Endodermal cell (in vitro differentiated cells): ENCODE data around the gene KCND3. TPM values are rescaled to one million over a fixed set of nuclear protein-coding genes. Genes with fewer than 3 reads are reported as not detected.

Experiments used
- DNase-seq: peaks from one replicate; pipeline ENCODE4 v3.0.0-alpha.2; 2017
- H3K27ac ChIP-seq: 2 replicates; pipeline ENCODE4 v1.5.1; 2013; ENCODE audit warnings: mild to moderate bottlenecking, low read depth, low read length, moderate library complexity
- H3K27me3 ChIP-seq: 2 replicates; pipeline ENCODE4 v1.6.1; 2013; ENCODE audit warnings: mild to moderate bottlenecking, low read length, moderate library complexity; ENCODE audit not compliant: insufficient read depth, control insufficient read depth, poor library complexity, severe bottlenecking
- H3K36me3 ChIP-seq: 2 replicates; pipeline ENCODE4 v1.7.0; 2013; ENCODE audit warnings: mild to moderate bottlenecking, low read length, moderate library complexity; ENCODE audit not compliant: control insufficient read depth, insufficient read depth
- H3K4me1 ChIP-seq: one replicate; pipeline ENCODE4 v1.7.0; 2013; ENCODE audit warnings: low read length; ENCODE audit not compliant: control insufficient read depth, insufficient read depth
- H3K4me3 ChIP-seq: 2 replicates; pipeline ENCODE4 v1.5.1; 2013; ENCODE audit warnings: mild to moderate bottlenecking, low read length, moderate library complexity
- H3K9ac ChIP-seq: 2 replicates; pipeline ENCODE4 v1.6.1; 2013; ENCODE audit warnings: mild to moderate bottlenecking, low read length, moderate library complexity; ENCODE audit not compliant: poor library complexity, severe bottlenecking; ENCODE audit errors: extremely low read depth
- H3K9me3 ChIP-seq: 2 replicates; pipeline ENCODE4 v1.6.1; 2013; ENCODE audit warnings: mild to moderate bottlenecking, low read length, moderate library complexity; ENCODE audit not compliant: control insufficient read depth
- H3K27ac Mint-ChIP-seq: 2 replicates; pipeline ENCODE4 v1.8.0; 2020; ENCODE audit warnings: mixed read lengths
- H3K27me3 Mint-ChIP-seq: 2 replicates; pipeline ENCODE4 v1.8.0; 2021; ENCODE audit warnings: mild to moderate bottlenecking, mixed read lengths; ENCODE audit not compliant: insufficient read depth
- H3K36me3 Mint-ChIP-seq: 2 replicates; pipeline ENCODE4 v1.8.0; 2020; ENCODE audit warnings: low read depth, mixed read lengths
- H3K4me1 Mint-ChIP-seq: 2 replicates; pipeline ENCODE4 v1.8.0; 2020; ENCODE audit warnings: mixed read lengths
- H3K4me3 Mint-ChIP-seq: 2 replicates; pipeline ENCODE4 v1.8.0; 2020; ENCODE audit warnings: mild to moderate bottlenecking, moderate library complexity, mixed read lengths
- H3K9me3 Mint-ChIP-seq: 2 replicates; pipeline ENCODE4 v1.8.0; 2020; ENCODE audit warnings: mild to moderate bottlenecking, mixed read lengths
- WGBS, 2 experiments: methylation state at CpG; one replicate each; pipeline versions ENCODE4 v1.1.5 to v1.1.7; 2013; ENCODE audit warnings: missing lambda C conversion rate in 2 of 2, mixed read lengths in 1 of 2; ENCODE audit not compliant: insufficient coverage in 1 of 2, insufficient read length in 1 of 2; 5-methylcytosine and 5-hydroxymethylcytosine counted together
- total RNA-seq, 2 donors: library from RNA; stranded (reverse); fragmentation: NEBNext Ultra II Directional in 1 of 2; extraction: Animal tissue kit (Norgen Biotek cat#: 25700) in 1 of 2; gene quantifications; 2 replicates in 1 of 2; 3 replicates in 1 of 2; pipeline ENCODE4 v1.2.1, GENCODE V29; 2021
- TF ChIP-seq, protein P1 (sequence below): fragments of 200-600 bp; sonication (generic); conservative IDR thresholded peaks from 2 replicates; pipeline ENCODE4 v1.5.0; 2021; ENCODE audit warnings: antibody characterized with exemption, mild to moderate bottlenecking

KCND3 gene
- total RNA-seq, 2 donors from 2014 or later = 0.13 TPM; not detected in 1

DNA sequence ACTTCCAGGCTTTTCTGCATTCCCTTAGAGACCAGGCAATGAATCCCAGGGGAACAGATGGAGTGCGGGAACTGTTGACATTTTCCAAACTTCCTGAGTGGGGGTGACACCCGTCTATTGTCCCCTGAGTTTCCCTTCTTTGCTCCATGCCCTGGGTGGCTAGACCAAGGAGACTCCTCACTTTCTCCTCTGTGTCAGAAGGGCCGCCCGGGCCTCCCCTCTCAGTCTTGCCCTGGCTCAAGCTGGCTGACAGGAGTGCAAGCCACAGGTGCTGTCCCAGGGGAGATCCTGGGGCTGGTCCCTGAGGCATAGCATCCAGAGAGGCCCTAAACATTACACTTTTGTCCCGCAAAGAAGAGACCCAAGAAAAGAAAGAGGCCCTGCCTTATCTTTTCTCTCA lies 170.9 kb downstream of the KCND3 start:
- Histone ChIP-seq H3K27ac (no peak overlapping the region), H3K36me3 (no peaks in the 10 kb centered on the region), H3K4me3 (no peak overlapping the region), H3K27me3 (no peaks in the 10 kb centered on the region), H3K9ac (no peak overlapping the region), H3K9me3 (no peaks in the 10 kb centered on the region), H3K4me1 (no peaks in the 10 kb centered on the region)
- Mint-ChIP-seq H3K27me3 (no peaks in the 10 kb centered on the region), H3K9me3 (no peaks in the 10 kb centered on the region), H3K27ac (no peak overlapping the region), H3K4me1 (no peaks in the 10 kb centered on the region), H3K4me3 (no peak overlapping the region), H3K36me3 (no peaks in the 10 kb centered on the region)
- no peak for DNase-seq
- TF ChIP-seq, protein P1, sequence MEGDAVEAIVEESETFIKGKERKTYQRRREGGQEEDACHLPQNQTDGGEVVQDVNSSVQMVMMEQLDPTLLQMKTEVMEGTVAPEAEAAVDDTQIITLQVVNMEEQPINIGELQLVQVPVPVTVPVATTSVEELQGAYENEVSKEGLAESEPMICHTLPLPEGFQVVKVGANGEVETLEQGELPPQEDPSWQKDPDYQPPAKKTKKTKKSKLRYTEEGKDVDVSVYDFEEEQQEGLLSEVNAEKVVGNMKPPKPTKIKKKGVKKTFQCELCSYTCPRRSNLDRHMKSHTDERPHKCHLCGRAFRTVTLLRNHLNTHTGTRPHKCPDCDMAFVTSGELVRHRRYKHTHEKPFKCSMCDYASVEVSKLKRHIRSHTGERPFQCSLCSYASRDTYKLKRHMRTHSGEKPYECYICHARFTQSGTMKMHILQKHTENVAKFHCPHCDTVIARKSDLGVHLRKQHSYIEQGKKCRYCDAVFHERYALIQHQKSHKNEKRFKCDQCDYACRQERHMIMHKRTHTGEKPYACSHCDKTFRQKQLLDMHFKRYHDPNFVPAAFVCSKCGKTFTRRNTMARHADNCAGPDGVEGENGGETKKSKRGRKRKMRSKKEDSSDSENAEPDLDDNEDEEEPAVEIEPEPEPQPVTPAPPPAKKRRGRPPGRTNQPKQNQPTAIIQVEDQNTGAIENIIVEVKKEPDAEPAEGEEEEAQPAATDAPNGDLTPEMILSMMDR = no peak
- 84% methylated on average over 5 of the region's 5 CpGs; no CpG with 5 or more reads in 1 of the 2 experiments for WGBS, 2 experiments

GRCh38 chr1:111818081-111818480 lies 171.4 kb downstream of the KCND3 start:
- 85 to 87% methylated on average over 4 of the region's 4 CpGs for WGBS, 2 experiments
- Histone ChIP-seq H3K36me3 (no peaks in the 10 kb centered on the region), H3K27ac (no peak overlapping the region), H3K9me3 (no peaks in the 10 kb centered on the region), H3K9ac (no peak overlapping the region), H3K4me3 (no peak overlapping the region), H3K27me3 (no peaks in the 10 kb centered on the region), H3K4me1 (no peaks in the 10 kb centered on the region)
- TF ChIP-seq, protein P1 = no peak
- H3K36me3 Mint-ChIP-seq = no peaks in the 10 kb centered on the region
- no peak overlapping the region for H3K4me3 Mint-ChIP-seq
- H3K27me3 Mint-ChIP-seq = no peaks in the 10 kb centered on the region
- no peak overlapping the region for H3K27ac Mint-ChIP-seq
- H3K4me1 Mint-ChIP-seq = no peaks in the 10 kb centered on the region
- no peaks in the 10 kb centered on the region for H3K9me3 Mint-ChIP-seq
- no peak for DNase-seq

DNA sequence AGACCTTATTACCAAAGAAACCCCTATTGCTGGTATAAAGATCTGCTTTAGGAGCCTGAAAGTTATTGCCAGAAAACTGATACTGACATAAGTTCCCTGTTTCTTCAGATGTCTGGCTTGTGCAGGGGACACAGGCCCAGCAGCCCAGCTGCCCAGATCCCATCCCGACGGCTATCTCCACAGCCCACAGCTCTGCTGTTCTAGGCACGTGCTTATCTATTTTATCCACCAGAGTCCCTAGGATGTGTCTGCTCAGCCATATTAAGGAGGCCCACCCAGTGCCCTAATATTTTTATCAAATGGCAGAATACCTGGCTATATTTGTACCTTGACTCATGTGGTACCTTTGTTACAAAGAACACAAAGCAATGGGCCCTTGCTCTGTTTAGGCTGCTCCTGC lies 174.8 kb downstream of the KCND3 start:
- Histone ChIP-seq H3K27ac (no peak overlapping the region), H3K36me3 (no peaks in the 10 kb centered on the region), H3K9me3 (no peaks in the 10 kb centered on the region), H3K9ac (no peak overlapping the region), H3K4me1 (no peaks in the 10 kb centered on the region), H3K4me3 (no peak overlapping the region), H3K27me3 (no peaks in the 10 kb centered on the region)
- 80 to 100% methylated on average over 2 to 3 of the region's 3 CpGs for WGBS, 2 experiments
- TF ChIP-seq, protein P1 = no peak
- Mint-ChIP-seq H3K27me3 (no peaks in the 10 kb centered on the region), H3K9me3 (no peaks in the 10 kb centered on the region), H3K4me3 (no peak overlapping the region), H3K27ac (no peak overlapping the region), H3K4me1 (no peaks in the 10 kb centered on the region), H3K36me3 (no peaks in the 10 kb centered on the region)
- no peak for DNase-seq
